WTC11 (cell line): ENCODE data around the gene IL21R. TPM values are rescaled to one million over a fixed set of nuclear protein-coding genes. Genes with fewer than 3 reads are reported as not detected.

ENCODE experiments used
- ATAC-seq: fragments of 200-7000 bp; cut with Tn5 transposase; 2 replicates; pipeline ENCODE4 v1.10.0; 2021; ENCODE audit warnings: mild to moderate bottlenecking, moderate library complexity
- CTCF ChIA-PET: fragments of 300-600 bp; sonication (Branson Sonifier 250); formaldehyde crosslinking; loops from one replicate; lab custom pipeline; 2021; ENCODE audit warnings: antibody characterized with exemption; lab: Charles Lee
- POLR2A ChIA-PET: fragments of 350-600 bp; sonication (Branson Sonifier 250); formaldehyde crosslinking; loops from one replicate; lab custom pipeline; 2021; ENCODE audit warnings: antibody characterized with exemption; lab: Charles Lee
- DNase-seq: peaks from one replicate; pipeline ENCODE4 v3.0.0; 2021; ENCODE audit warnings: low spot score
- H3K27ac Mint-ChIP-seq: 2 replicates; pipeline ENCODE4 v1.8.0; 2021; ENCODE audit warnings: mixed read lengths
- H3K27me3 Mint-ChIP-seq: 2 replicates; pipeline ENCODE4 v1.8.0; 2021; ENCODE audit warnings: low read depth, mild to moderate bottlenecking, moderate library complexity, mixed read lengths
- H3K36me3 Mint-ChIP-seq: 2 replicates; pipeline ENCODE4 v1.8.0; 2021; ENCODE audit warnings: mixed read lengths
- H3K4me1 Mint-ChIP-seq: 2 replicates; pipeline ENCODE4 v1.8.0; 2022; ENCODE audit warnings: mixed read lengths
- H3K4me3 Mint-ChIP-seq: 2 replicates; pipeline ENCODE4 v1.8.0; 2021; ENCODE audit warnings: mild to moderate bottlenecking, moderate library complexity, mixed read lengths
- H3K9me3 Mint-ChIP-seq: 2 replicates; pipeline ENCODE4 v1.8.0; 2021; ENCODE audit warnings: mixed read lengths
- CBFB ChIP-seq: sonication (generic); formaldehyde crosslinking; IDR thresholded peaks from 2 replicates; pipeline ENCODE4 v1.8.1; 2022; ENCODE audit warnings: mild to moderate bottlenecking, low read depth, missing genetic modification reagents
- FOXP1 ChIP-seq: sonication (generic); formaldehyde crosslinking; IDR thresholded peaks from 2 replicates; pipeline ENCODE4 v1.8.0; 2022; ENCODE audit warnings: missing genetic modification reagents, mild to moderate bottlenecking, moderate library complexity, borderline replicate concordance
- MXD4 ChIP-seq: fragments of 250-450 bp; sonication (Bioruptor Pico); IDR thresholded peaks from 2 replicates; pipeline ENCODE4 v1.8.0; 2021; ENCODE audit warnings: mild to moderate bottlenecking, moderate library complexity, borderline replicate concordance
- SMAD3 ChIP-seq: sonication (generic); formaldehyde crosslinking; IDR thresholded peaks from 2 replicates; pipeline ENCODE4 v1.8.0; 2022; ENCODE audit warnings: missing genetic modification reagents, mild to moderate bottlenecking, borderline replicate concordance
- ZNF232 ChIP-seq: sonication (generic); formaldehyde crosslinking; IDR thresholded peaks from 2 replicates; pipeline ENCODE4 v1.8.0; 2022; ENCODE audit warnings: mild to moderate bottlenecking, missing genetic modification reagents
- ZNF263 ChIP-seq: sonication (generic); formaldehyde crosslinking; IDR thresholded peaks from 2 replicates; pipeline ENCODE4 v1.8.1; 2022; ENCODE audit warnings: low read depth, mild to moderate bottlenecking, moderate library complexity, missing genetic modification reagents
- total RNA-seq: library from RNA; stranded (reverse); gene quantifications from 3 replicates; pipeline ENCODE4 v1.2.3, GENCODE V29; 2021
- TF ChIP-seq, protein P1 (sequence below): fragments of 250-450 bp; sonication (Bioruptor Pico); IDR thresholded peaks from 2 replicates; pipeline ENCODE4 v1.9.0; 2021; ENCODE audit warnings: mild to moderate bottlenecking
- TF ChIP-seq, protein P2 (sequence below): sonication (generic); formaldehyde crosslinking; IDR thresholded peaks from 2 replicates; pipeline ENCODE4 v1.8.1; 2022; ENCODE audit warnings: low read depth, missing genetic modification reagents, borderline replicate concordance
- TF ChIP-seq, protein P3 (sequence below): sonication (generic); formaldehyde crosslinking; IDR thresholded peaks from 2 replicates; pipeline ENCODE4 v1.8.1; 2022; ENCODE audit warnings: mild to moderate bottlenecking, missing genetic modification reagents, moderate library complexity, borderline replicate concordance
- TF ChIP-seq, protein P4 (sequence below): fragments of 200-600 bp; IDR thresholded peaks from 2 replicates; pipeline ENCODE4 v1.8.0; 2022; ENCODE audit warnings: antibody characterized with exemption
- TF ChIP-seq, protein P5 (sequence below): sonication (generic); formaldehyde crosslinking; IDR thresholded peaks from 2 replicates; pipeline ENCODE4 v1.8.1; 2023; ENCODE audit warnings: mild to moderate bottlenecking, moderate library complexity, missing genetic modification reagents
- TF ChIP-seq, protein P6 (sequence below): sonication (generic); formaldehyde crosslinking; IDR thresholded peaks from 2 replicates; pipeline ENCODE4 v1.8.1; 2023; ENCODE audit warnings: mild to moderate bottlenecking, missing genetic modification reagents, moderate library complexity
- TF ChIP-seq, protein P7 (sequence below): sonication (generic); formaldehyde crosslinking; IDR thresholded peaks from 2 replicates; pipeline ENCODE4 v1.8.1; 2023; ENCODE audit warnings: mild to moderate bottlenecking, missing genetic modification reagents, borderline replicate concordance

Gene IL21R
- total RNA-seq, 1 experiment from 2014 or later: 0.70 TPM

DNA sequence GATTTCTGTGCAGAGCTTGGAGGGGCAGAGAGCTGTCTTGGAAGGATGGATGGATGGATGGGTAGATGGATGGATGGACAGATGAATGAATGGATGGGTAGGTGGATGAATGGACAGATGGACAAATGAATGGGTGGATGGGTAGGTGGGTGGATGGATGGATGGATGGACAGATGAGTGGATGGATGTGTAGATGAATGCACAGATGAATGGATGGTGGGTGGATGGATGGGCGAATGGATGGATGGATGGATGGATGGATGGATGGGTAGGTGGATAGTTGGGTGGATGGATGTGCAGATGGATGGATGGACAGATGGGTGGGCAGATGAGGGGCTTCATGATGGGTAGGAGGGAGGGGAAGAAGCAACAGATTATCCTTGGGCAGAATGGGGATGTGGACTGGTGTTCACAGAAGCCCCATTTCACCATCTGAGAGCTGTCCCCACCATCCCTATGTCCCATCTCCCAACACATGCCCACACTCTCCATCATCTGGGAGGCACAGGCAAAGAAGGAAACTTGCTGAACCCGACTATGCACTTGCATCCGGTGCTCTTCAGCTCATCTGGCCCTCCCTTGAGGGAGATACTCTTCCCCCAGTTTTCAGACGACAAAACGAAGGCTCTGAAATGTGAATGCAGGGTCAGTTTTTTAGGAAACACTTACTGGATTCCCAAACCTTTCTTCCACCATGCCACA, 57.2 kb downstream of the IL21R start:
- CTCF ChIA-PET: no interaction called here
- TF ChIP-seq MXD4 (CRISPR knock-in tag) (no peak), SMAD3 (no peak), FOXP1 (no peak), ZNF263 (CRISPR knock-in tag) (no peak), CBFB (CRISPR knock-in tag) (no peak), ZNF232 (CRISPR knock-in tag) (no peak)
- TF ChIP-seq, protein P1, sequence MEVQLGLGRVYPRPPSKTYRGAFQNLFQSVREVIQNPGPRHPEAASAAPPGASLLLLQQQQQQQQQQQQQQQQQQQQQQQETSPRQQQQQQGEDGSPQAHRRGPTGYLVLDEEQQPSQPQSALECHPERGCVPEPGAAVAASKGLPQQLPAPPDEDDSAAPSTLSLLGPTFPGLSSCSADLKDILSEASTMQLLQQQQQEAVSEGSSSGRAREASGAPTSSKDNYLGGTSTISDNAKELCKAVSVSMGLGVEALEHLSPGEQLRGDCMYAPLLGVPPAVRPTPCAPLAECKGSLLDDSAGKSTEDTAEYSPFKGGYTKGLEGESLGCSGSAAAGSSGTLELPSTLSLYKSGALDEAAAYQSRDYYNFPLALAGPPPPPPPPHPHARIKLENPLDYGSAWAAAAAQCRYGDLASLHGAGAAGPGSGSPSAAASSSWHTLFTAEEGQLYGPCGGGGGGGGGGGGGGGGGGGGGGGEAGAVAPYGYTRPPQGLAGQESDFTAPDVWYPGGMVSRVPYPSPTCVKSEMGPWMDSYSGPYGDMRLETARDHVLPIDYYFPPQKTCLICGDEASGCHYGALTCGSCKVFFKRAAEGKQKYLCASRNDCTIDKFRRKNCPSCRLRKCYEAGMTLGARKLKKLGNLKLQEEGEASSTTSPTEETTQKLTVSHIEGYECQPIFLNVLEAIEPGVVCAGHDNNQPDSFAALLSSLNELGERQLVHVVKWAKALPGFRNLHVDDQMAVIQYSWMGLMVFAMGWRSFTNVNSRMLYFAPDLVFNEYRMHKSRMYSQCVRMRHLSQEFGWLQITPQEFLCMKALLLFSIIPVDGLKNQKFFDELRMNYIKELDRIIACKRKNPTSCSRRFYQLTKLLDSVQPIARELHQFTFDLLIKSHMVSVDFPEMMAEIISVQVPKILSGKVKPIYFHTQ: no peak
- TF ChIP-seq, protein P2, sequence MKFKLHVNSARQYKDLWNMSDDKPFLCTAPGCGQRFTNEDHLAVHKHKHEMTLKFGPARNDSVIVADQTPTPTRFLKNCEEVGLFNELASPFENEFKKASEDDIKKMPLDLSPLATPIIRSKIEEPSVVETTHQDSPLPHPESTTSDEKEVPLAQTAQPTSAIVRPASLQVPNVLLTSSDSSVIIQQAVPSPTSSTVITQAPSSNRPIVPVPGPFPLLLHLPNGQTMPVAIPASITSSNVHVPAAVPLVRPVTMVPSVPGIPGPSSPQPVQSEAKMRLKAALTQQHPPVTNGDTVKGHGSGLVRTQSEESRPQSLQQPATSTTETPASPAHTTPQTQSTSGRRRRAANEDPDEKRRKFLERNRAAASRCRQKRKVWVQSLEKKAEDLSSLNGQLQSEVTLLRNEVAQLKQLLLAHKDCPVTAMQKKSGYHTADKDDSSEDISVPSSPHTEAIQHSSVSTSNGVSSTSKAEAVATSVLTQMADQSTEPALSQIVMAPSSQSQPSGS: no peak
- TF ChIP-seq, protein P3, sequence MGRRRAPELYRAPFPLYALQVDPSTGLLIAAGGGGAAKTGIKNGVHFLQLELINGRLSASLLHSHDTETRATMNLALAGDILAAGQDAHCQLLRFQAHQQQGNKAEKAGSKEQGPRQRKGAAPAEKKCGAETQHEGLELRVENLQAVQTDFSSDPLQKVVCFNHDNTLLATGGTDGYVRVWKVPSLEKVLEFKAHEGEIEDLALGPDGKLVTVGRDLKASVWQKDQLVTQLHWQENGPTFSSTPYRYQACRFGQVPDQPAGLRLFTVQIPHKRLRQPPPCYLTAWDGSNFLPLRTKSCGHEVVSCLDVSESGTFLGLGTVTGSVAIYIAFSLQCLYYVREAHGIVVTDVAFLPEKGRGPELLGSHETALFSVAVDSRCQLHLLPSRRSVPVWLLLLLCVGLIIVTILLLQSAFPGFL (CRISPR knock-in tag): no peak
- TF ChIP-seq, protein P4, sequence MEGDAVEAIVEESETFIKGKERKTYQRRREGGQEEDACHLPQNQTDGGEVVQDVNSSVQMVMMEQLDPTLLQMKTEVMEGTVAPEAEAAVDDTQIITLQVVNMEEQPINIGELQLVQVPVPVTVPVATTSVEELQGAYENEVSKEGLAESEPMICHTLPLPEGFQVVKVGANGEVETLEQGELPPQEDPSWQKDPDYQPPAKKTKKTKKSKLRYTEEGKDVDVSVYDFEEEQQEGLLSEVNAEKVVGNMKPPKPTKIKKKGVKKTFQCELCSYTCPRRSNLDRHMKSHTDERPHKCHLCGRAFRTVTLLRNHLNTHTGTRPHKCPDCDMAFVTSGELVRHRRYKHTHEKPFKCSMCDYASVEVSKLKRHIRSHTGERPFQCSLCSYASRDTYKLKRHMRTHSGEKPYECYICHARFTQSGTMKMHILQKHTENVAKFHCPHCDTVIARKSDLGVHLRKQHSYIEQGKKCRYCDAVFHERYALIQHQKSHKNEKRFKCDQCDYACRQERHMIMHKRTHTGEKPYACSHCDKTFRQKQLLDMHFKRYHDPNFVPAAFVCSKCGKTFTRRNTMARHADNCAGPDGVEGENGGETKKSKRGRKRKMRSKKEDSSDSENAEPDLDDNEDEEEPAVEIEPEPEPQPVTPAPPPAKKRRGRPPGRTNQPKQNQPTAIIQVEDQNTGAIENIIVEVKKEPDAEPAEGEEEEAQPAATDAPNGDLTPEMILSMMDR: no peak
- TF ChIP-seq, protein P5, sequence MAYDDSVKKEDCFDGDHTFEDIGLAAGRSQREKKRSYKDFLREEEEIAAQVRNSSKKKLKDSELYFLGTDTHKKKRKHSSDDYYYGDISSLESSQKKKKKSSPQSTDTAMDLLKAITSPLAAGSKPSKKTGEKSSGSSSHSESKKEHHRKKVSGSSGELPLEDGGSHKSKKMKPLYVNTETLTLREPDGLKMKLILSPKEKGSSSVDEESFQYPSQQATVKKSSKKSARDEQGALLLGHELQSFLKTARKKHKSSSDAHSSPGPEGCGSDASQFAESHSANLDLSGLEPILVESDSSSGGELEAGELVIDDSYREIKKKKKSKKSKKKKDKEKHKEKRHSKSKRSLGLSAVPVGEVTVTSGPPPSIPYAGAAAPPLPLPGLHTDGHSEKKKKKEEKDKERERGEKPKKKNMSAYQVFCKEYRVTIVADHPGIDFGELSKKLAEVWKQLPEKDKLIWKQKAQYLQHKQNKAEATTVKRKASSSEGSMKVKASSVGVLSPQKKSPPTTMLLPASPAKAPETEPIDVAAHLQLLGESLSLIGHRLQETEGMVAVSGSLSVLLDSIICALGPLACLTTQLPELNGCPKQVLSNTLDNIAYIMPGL (CRISPR knock-in tag): no peak
- TF ChIP-seq, protein P6, sequence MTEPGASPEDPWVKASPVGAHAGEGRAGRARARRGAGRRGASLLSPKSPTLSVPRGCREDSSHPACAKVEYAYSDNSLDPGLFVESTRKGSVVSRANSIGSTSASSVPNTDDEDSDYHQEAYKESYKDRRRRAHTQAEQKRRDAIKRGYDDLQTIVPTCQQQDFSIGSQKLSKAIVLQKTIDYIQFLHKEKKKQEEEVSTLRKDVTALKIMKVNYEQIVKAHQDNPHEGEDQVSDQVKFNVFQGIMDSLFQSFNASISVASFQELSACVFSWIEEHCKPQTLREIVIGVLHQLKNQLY (CRISPR knock-in tag): no peak
- TF ChIP-seq, protein P7, sequence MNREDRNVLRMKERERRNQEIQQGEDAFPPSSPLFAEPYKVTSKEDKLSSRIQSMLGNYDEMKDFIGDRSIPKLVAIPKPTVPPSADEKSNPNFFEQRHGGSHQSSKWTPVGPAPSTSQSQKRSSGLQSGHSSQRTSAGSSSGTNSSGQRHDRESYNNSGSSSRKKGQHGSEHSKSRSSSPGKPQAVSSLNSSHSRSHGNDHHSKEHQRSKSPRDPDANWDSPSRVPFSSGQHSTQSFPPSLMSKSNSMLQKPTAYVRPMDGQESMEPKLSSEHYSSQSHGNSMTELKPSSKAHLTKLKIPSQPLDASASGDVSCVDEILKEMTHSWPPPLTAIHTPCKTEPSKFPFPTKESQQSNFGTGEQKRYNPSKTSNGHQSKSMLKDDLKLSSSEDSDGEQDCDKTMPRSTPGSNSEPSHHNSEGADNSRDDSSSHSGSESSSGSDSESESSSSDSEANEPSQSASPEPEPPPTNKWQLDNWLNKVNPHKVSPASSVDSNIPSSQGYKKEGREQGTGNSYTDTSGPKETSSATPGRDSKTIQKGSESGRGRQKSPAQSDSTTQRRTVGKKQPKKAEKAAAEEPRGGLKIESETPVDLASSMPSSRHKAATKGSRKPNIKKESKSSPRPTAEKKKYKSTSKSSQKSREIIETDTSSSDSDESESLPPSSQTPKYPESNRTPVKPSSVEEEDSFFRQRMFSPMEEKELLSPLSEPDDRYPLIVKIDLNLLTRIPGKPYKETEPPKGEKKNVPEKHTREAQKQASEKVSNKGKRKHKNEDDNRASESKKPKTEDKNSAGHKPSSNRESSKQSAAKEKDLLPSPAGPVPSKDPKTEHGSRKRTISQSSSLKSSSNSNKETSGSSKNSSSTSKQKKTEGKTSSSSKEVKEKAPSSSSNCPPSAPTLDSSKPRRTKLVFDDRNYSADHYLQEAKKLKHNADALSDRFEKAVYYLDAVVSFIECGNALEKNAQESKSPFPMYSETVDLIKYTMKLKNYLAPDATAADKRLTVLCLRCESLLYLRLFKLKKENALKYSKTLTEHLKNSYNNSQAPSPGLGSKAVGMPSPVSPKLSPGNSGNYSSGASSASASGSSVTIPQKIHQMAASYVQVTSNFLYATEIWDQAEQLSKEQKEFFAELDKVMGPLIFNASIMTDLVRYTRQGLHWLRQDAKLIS (CRISPR knock-in tag): no peak
- H3K36me3 Mint-ChIP-seq: peaks cover 5% of the 10 kb centered on the region; the same call in 1 of the 2 replicates

More for the DNA sequence above, 57.2 kb downstream of the IL21R start:
- Mint-ChIP-seq H3K4me1 (no peaks in the 10 kb centered on the region; the same call in 1 of the 2 replicates), H3K4me3 (no peak overlapping the region), H3K9me3 (no peaks in the 10 kb centered on the region), H3K27ac (no peak overlapping the region), H3K27me3 (no peaks in the 10 kb centered on the region)
- no peak for DNase-seq
- POLR2A ChIA-PET: no interaction called here
- ATAC-seq: no peak
